GM13977 (cell line): ENCODE data around the gene PGM1.

Experiments used
- DNase-seq: peaks from one replicate; pipeline ENCODE4 v3.0.0; 2012; ENCODE audit warnings: low spot score
- CTCF ChIP-seq: IDR thresholded peaks from 2 replicates; pipeline ENCODE4 v1.5.1; 2012; ENCODE audit warnings: mild to moderate bottlenecking, control low read depth; ENCODE audit not compliant: insufficient read depth; ENCODE audit errors: extremely low read depth, missing control alignments
- in situ Hi-C: fragments of 300-500 bp; cut with MboI; formaldehyde crosslinking; loops from one replicate; pipeline ENCODE4 v1.12.0; 2022; ENCODE audit warnings: low sequenced_read_pairs, low pct_unique_long_range_greater_than_20kb, mixed read lengths, inconsistent platforms; ENCODE audit not compliant: unreplicated experiment

The PGM1 gene

GRCh38 chr1:63600248-63600647 is 7.0 kb downstream of the PGM1 start:
- TF ChIP-seq CTCF = no peak
- no peak for DNase-seq
- in situ Hi-C loops = loop anchor here (25.0 kb wide), 3 partner anchors 312 to 637 kb away; no protein-coding TSS in a partner anchor

GRCh38 chr1:63601061-63601460 is 7.8 kb downstream of the PGM1 start:
- TF ChIP-seq CTCF = no peak
- in situ Hi-C loops = loop anchor here (25.0 kb wide), 3 partner anchors 311 to 636 kb away; no protein-coding TSS in a partner anchor
- no peak for DNase-seq

- DNase-seq = no peak
- no peak for TF ChIP-seq CTCF
- in situ Hi-C loops = loop anchor here (25.0 kb wide), 3 partner anchors 311 to 636 kb away; no protein-coding TSS in a partner anchor
Measured at GRCh38 chr1:63601463-63601862, 8.3 kb downstream of the PGM1 start.

- TF ChIP-seq CTCF = no peak
- DNase-seq = no peak
- in situ Hi-C loops = loop anchor here (25.0 kb wide), 3 partner anchors 310 to 635 kb away; no protein-coding TSS in a partner anchor
Measured at GRCh38 chr1:63601912-63602311, 8.7 kb downstream of the PGM1 start.

- no peak for TF ChIP-seq CTCF
- in situ Hi-C loops = loop anchor here (25.0 kb wide), 3 partner anchors 310 to 635 kb away; no protein-coding TSS in a partner anchor
- DNase-seq = no peak
Measured at GRCh38 chr1:63602629-63603028, 9.4 kb downstream of the PGM1 start.

- TF ChIP-seq CTCF = no peak
- DNase-seq = no peak
- in situ Hi-C loops = loop anchor here (25.0 kb wide), 3 partner anchors 308 to 633 kb away; no protein-coding TSS in a partner anchor
Measured at GRCh38 chr1:63603810-63604209, 10.6 kb downstream of the PGM1 start.
